IMR-90 (cell line): ENCODE data around the gene POU2F2. TPM values are rescaled to one million over a fixed set of nuclear protein-coding genes. Genes with fewer than 3 reads are reported as not detected.

ENCODE experiments used
- ATAC-seq: fragments of 200-7000 bp; cut with Tn5 transposase; 2 replicates; pipeline ENCODE4 v1.9.1; 2020; ENCODE audit warnings: low read depth, mild to moderate bottlenecking, moderate library complexity
- BruUV-seq: library from RNA; stranded (reverse); fragments of 400-500 nt; replicated peaks from 2 replicates; lab custom pipeline; 2021; lab: Mats Ljungman, UMichigan
- CTCF ChIA-PET: fragments of 300-600 bp; formaldehyde crosslinking; extraction: SDS; loops from one replicate; lab custom pipeline; 2021; ENCODE audit warnings: antibody characterized with exemption; lab: Yijun Ruan, JAX
- POLR2A ChIA-PET: fragments of 300-600 bp; sonication (Branson Sonifier 250); formaldehyde crosslinking; loops from one replicate; lab custom pipeline; 2022; ENCODE audit warnings: antibody characterized with exemption; ENCODE audit not compliant: unreplicated experiment; lab: Charles Lee
- DNase-seq: peaks from one replicate; pipeline ENCODE4 v3.0.0; 2013
- H2AFZ ChIP-seq: replicated peaks from 2 replicates; pipeline ENCODE3; 2013; ENCODE audit warnings: low read length, mild to moderate bottlenecking; ENCODE audit not compliant: poor library complexity
- H2AK5ac ChIP-seq: 2 replicates; pipeline ENCODE4 v1.6.1; 2013; ENCODE audit warnings: low read depth, low read length, inconsistent platforms
- H2AK9ac ChIP-seq: replicated peaks from 2 replicates; pipeline ENCODE3; 2013; ENCODE audit warnings: mild to moderate bottlenecking, low read depth, low read length, moderate library complexity; ENCODE audit not compliant: poor library complexity
- H2BK120ac ChIP-seq: 2 replicates; pipeline ENCODE4 v1.6.1; 2013; ENCODE audit warnings: low read depth, low read length, inconsistent platforms
- H2BK15ac ChIP-seq: 3 replicates; pipeline ENCODE4 v1.6.1; 2013; ENCODE audit warnings: low read depth, low read length, inconsistent platforms
- H2BK20ac ChIP-seq: 2 replicates; pipeline ENCODE4 v1.6.1; 2013; ENCODE audit warnings: low read depth, mild to moderate bottlenecking, inconsistent platforms, low read length, moderate library complexity
- H2BK5ac ChIP-seq: 2 replicates; pipeline ENCODE4 v1.6.1; 2013; ENCODE audit warnings: mild to moderate bottlenecking, low read depth, low read length, inconsistent platforms; ENCODE audit not compliant: poor library complexity, severe bottlenecking
- H3K14ac ChIP-seq: replicated peaks from 2 replicates; pipeline ENCODE4 v1.6.1; 2013; ENCODE audit warnings: low read depth, low read length, inconsistent platforms
- H3K18ac ChIP-seq: 2 replicates; pipeline ENCODE4 v1.6.1; 2013; ENCODE audit warnings: low read depth, low read length, control low read depth
- H3K23ac ChIP-seq: 2 replicates; pipeline ENCODE4 v1.6.1; 2013; ENCODE audit warnings: low read depth, low read length, inconsistent platforms
- H3K27ac ChIP-seq: 2 replicates; pipeline ENCODE4 v1.5.1; 2013; ENCODE audit warnings: mild to moderate bottlenecking, control low read depth, low read length; ENCODE audit not compliant: insufficient read depth
- H3K27me3 ChIP-seq: 2 replicates; pipeline ENCODE4 v1.6.1; 2013; ENCODE audit warnings: low read length; ENCODE audit not compliant: control insufficient read depth, insufficient read depth
- H3K36me3 ChIP-seq: 2 replicates; pipeline ENCODE4 v1.6.1; 2013; ENCODE audit warnings: low read length, mixed read lengths; ENCODE audit not compliant: control insufficient read depth, insufficient read depth
- H3K4ac ChIP-seq: 2 replicates; pipeline ENCODE4 v1.6.1; 2013; ENCODE audit warnings: low read depth, low read length, inconsistent platforms
- H3K4me1 ChIP-seq: 2 replicates; pipeline ENCODE4 v1.6.1; 2013; ENCODE audit warnings: low read length, mixed read lengths; ENCODE audit not compliant: control insufficient read depth, insufficient read depth
- H3K4me2 ChIP-seq: 2 replicates; pipeline ENCODE4 v1.6.1; 2013; ENCODE audit warnings: low read depth, mild to moderate bottlenecking, control low read depth, low read length, moderate library complexity
- H3K4me3 ChIP-seq: 2 replicates; pipeline ENCODE4 v1.5.1; 2013; ENCODE audit warnings: low read depth, mild to moderate bottlenecking, control low read depth, low read length, moderate library complexity; ENCODE audit not compliant: insufficient read depth
- H3K56ac ChIP-seq: 2 replicates; pipeline ENCODE4 v1.6.1; 2013; ENCODE audit warnings: low read length, inconsistent platforms; ENCODE audit not compliant: insufficient read depth; ENCODE audit errors: extremely low read depth
- H3K79me1 ChIP-seq, 2 experiments: 2 replicates each; pipeline ENCODE4 v1.6.1; 2013; ENCODE audit warnings: low read length in 2 of 2, inconsistent platforms in 1 of 2, low read depth in 1 of 2
- H3K9ac ChIP-seq: 2 replicates; pipeline ENCODE4 v1.6.1; 2013; ENCODE audit warnings: low read depth, low read length, control low read depth
- H3K9me1 ChIP-seq: 2 replicates; pipeline ENCODE4 v1.6.1; 2013; ENCODE audit warnings: low read length, inconsistent platforms; ENCODE audit not compliant: insufficient read depth
- H3K9me3 ChIP-seq: 2 replicates; pipeline ENCODE4 v1.6.1; 2013; ENCODE audit warnings: low read length; ENCODE audit not compliant: control insufficient read depth, insufficient read depth
- H4K20me1 ChIP-seq: 2 replicates; pipeline ENCODE4 v1.6.1; 2013; ENCODE audit warnings: low read length, inconsistent platforms; ENCODE audit not compliant: insufficient read depth
- H4K5ac ChIP-seq: 2 replicates; pipeline ENCODE4 v1.6.1; 2013; ENCODE audit warnings: mild to moderate bottlenecking, low read depth, low read length, control low read depth
- H4K8ac ChIP-seq, 2 experiments: 2 replicates each; pipeline ENCODE4 v1.6.1; 2013; ENCODE audit warnings: low read depth in 2 of 2, low read length in 2 of 2, control low read depth in 1 of 2, inconsistent platforms in 1 of 2
- H4K91ac ChIP-seq: 2 replicates; pipeline ENCODE4 v1.6.1; 2013; ENCODE audit warnings: low read depth, low read length, inconsistent platforms; ENCODE audit not compliant: insufficient read depth
- BHLHE40 ChIP-seq: fragments of 150-350 bp; IDR thresholded peaks from 2 replicates; pipeline ENCODE4 v1.6.1; 2016; ENCODE audit warnings: mild to moderate bottlenecking, low read depth, low read length
- CHD1 ChIP-seq: IDR thresholded peaks from 2 replicates; pipeline ENCODE4 v1.6.1; 2012; ENCODE audit warnings: low read depth, low read length, improper control_type of control experiment
- CTCF ChIP-seq: conservative IDR thresholded peaks from 2 replicates; pipeline ENCODE4 v1.5.1; 2012; ENCODE audit warnings: mild to moderate bottlenecking, low read depth, low read length, improper control_type of control experiment
- ELK1 ChIP-seq: fragments of 150-350 bp; IDR thresholded peaks from 2 replicates; pipeline ENCODE4 v1.6.1; 2016; ENCODE audit warnings: low read depth, mild to moderate bottlenecking, low read length, moderate library complexity, borderline replicate concordance
- FOS ChIP-seq: fragments of 150-350 bp; IDR thresholded peaks from 2 replicates; pipeline ENCODE4 v1.6.1; 2016; ENCODE audit warnings: low read depth, low read length
- MAFK ChIP-seq: IDR thresholded peaks from 2 replicates; pipeline ENCODE4 v1.6.1; 2012; ENCODE audit warnings: low read depth, low read length, improper control_type of control experiment
- NFE2L2 ChIP-seq: fragments of 150-350 bp; IDR thresholded peaks from 2 replicates; pipeline ENCODE4 v1.6.1; 2016; ENCODE audit warnings: low read depth, mild to moderate bottlenecking, low read length
- RCOR1 ChIP-seq: IDR thresholded peaks from 2 replicates; pipeline ENCODE4 v1.6.1; 2012; ENCODE audit warnings: mild to moderate bottlenecking, low read length, improper control_type of control experiment; ENCODE audit not compliant: insufficient replicate concordance
- RFX5 ChIP-seq: IDR thresholded peaks from 2 replicates; pipeline ENCODE4 v1.8.0; 2012; ENCODE audit warnings: low read depth, mild to moderate bottlenecking, low read length, moderate library complexity
- WGBS, 2 experiments: methylation state at CpG; one replicate each; pipeline versions ENCODE4 v1.1.5 to v1.1.7; 2013; ENCODE audit warnings: missing lambda C conversion rate in 2 of 2; ENCODE audit not compliant: insufficient read length in 1 of 2; ENCODE audit errors: extremely low coverage in 2 of 2; 5-methylcytosine and 5-hydroxymethylcytosine counted together
- dilution Hi-C: fragments of 300-500 bp; cut with HindIII; formaldehyde crosslinking; loops from one replicate; pipeline ENCODE4 v1.14.3; 2018; ENCODE audit warnings: low sequenced_read_pairs; ENCODE audit not compliant: unreplicated experiment
- in situ Hi-C: fragments of 300-500 bp; cut with MboI; formaldehyde crosslinking; loops from 3 replicates; pipeline ENCODE4 v1.14.3; 2019; ENCODE audit warnings: low sequenced_read_pairs, inconsistent platforms, mixed read lengths
- intact Hi-C: fragments of 100-400 bp; cut with micrococcal nuclease; formaldehyde crosslinking; loops from 2 replicates; pipeline ENCODE4 v1.10.0; 2022
- polyA plus RNA-seq, 3 experiments: library from polyadenylated mRNA; depleted of rRNA; stranded (reverse); fragments of >200 nt; gene quantifications; 2 replicates each; pipeline ENCODE4 v1.2.3, GENCODE V29; 2012; ENCODE audit warnings: low replicate concordance in 1 of 3
- total RNA-seq: library from RNA; depleted of rRNA; stranded (reverse); fragments of >200 nt; gene quantifications from 2 replicates; pipeline ENCODE4 v1.2.3, GENCODE V29; 2012

POU2F2 gene
- total and polyA plus RNA-seq, 2 of the 4 experiments (the other 2 are of a cell fraction), result 0.54 to 5.0 TPM

GRCh38 chr19:42080764-42081375 is 51.4 kb downstream of the POU2F2 start:
- BruUV-seq, result no TSS peak
- Histone ChIP-seq H4K8ac (no peak overlapping the region), H3K23ac (no peak overlapping the region), H4K20me1 (peaks cover 61% of the 10 kb centered on the region), H3K18ac (no peak overlapping the region), H3K4me1 (peaks cover 6% of the 10 kb centered on the region), H2BK15ac (no peak overlapping the region), H3K79me1 (peaks cover 17 to 67% of the 10 kb centered on the region in 2 experiments), H3K14ac (no peak overlapping the region), H3K4ac (no peak overlapping the region), H3K36me3 (peaks cover 40% of the 10 kb centered on the region), H2BK20ac (no peak overlapping the region), H3K9me3 (no peaks in the 10 kb centered on the region), H3K27me3 (no peaks in the 10 kb centered on the region), H2AFZ (peak overlapping the region; percentile 17), H3K27ac (no peak overlapping the region), H3K56ac (no peak overlapping the region), H2AK9ac (peak overlapping the region; percentile 36), H2BK120ac (no peak overlapping the region), H3K9ac (no peak overlapping the region), H2AK5ac (no peak overlapping the region), H4K5ac (no peak overlapping the region), H4K91ac (no peak overlapping the region), H3K4me2 (no peak overlapping the region), H2BK5ac (no peak overlapping the region), H3K9me1 (peaks cover 25% of the 10 kb centered on the region), H3K4me3 (no peak overlapping the region)
- WGBS, 2 experiments, result 87% methylated on average over 10 of the region's 28 CpGs; no CpG with 5 or more reads in 1 of the 2 experiments
- ATAC-seq, result no peak
- POLR2A ChIA-PET, result no interaction called here
- CTCF ChIA-PET, result interaction anchor here (1.0 to 1.1 kb wide), 3 partner anchors 18 to 46 kb away, joined by 3 to 4 read pairs (median 3); no protein-coding TSS in a partner anchor
- dilution Hi-C loops, result no loop called here
- DNase-seq, result no peak
- in situ Hi-C loops, result no loop called here
- TF ChIP-seq CHD1 (no peak), MAFK (no peak), FOS (no peak), BHLHE40 (no peak), RFX5 (no peak), CTCF (no peak), NFE2L2 (no peak), ELK1 (no peak), RCOR1 (no peak)
- intact Hi-C loops, result no loop called here
